WTC11 (cell line): ENCODE measurements around the gene DPYSL5. TPM values are rescaled to one million over a fixed set of nuclear protein-coding genes. Genes with fewer than 3 reads are reported as not detected.

Experiments
- ATAC-seq: fragments of 200-7000 bp; cut with Tn5 transposase; 2 replicates; pipeline ENCODE4 v1.10.0; 2021; ENCODE audit warnings: mild to moderate bottlenecking, moderate library complexity
- CTCF ChIA-PET: fragments of 300-600 bp; sonication (Branson Sonifier 250); formaldehyde crosslinking; loops from one replicate; lab custom pipeline; 2021; ENCODE audit warnings: antibody characterized with exemption; lab: Charles Lee
- POLR2A ChIA-PET: fragments of 350-600 bp; sonication (Branson Sonifier 250); formaldehyde crosslinking; loops from one replicate; lab custom pipeline; 2021; ENCODE audit warnings: antibody characterized with exemption; lab: Charles Lee
- DNase-seq: peaks from one replicate; pipeline ENCODE4 v3.0.0; 2021; ENCODE audit warnings: low spot score
- H3K27ac Mint-ChIP-seq: 2 replicates; pipeline ENCODE4 v1.8.0; 2021; ENCODE audit warnings: mixed read lengths
- H3K27me3 Mint-ChIP-seq: 2 replicates; pipeline ENCODE4 v1.8.0; 2021; ENCODE audit warnings: low read depth, mild to moderate bottlenecking, moderate library complexity, mixed read lengths
- H3K36me3 Mint-ChIP-seq: 2 replicates; pipeline ENCODE4 v1.8.0; 2021; ENCODE audit warnings: mixed read lengths
- H3K4me1 Mint-ChIP-seq: 2 replicates; pipeline ENCODE4 v1.8.0; 2022; ENCODE audit warnings: mixed read lengths
- H3K4me3 Mint-ChIP-seq: 2 replicates; pipeline ENCODE4 v1.8.0; 2021; ENCODE audit warnings: mild to moderate bottlenecking, moderate library complexity, mixed read lengths
- H3K9me3 Mint-ChIP-seq: 2 replicates; pipeline ENCODE4 v1.8.0; 2021; ENCODE audit warnings: mixed read lengths
- CREB1 ChIP-seq: sonication (generic); formaldehyde crosslinking; IDR thresholded peaks from 2 replicates; pipeline ENCODE4 v1.8.0; 2023; ENCODE audit warnings: mild to moderate bottlenecking, missing genetic modification reagents
- E2F1 ChIP-seq: sonication (generic); formaldehyde crosslinking; IDR thresholded peaks from 2 replicates; pipeline ENCODE4 v1.8.0; 2022; ENCODE audit warnings: mild to moderate bottlenecking, missing genetic modification reagents
- GRHL2 ChIP-seq: fragments of 250-450 bp; sonication (Bioruptor Pico); IDR thresholded peaks from 2 replicates; pipeline ENCODE4 v1.8.0; 2022; ENCODE audit warnings: mild to moderate bottlenecking, moderate library complexity; ENCODE audit not compliant: insufficient replicate concordance, severe bottlenecking
- GTF2I ChIP-seq: fragments of 250-450 bp; sonication (Bioruptor Pico); conservative IDR thresholded peaks from 2 replicates; pipeline ENCODE4 v1.4.0; 2021; ENCODE audit warnings: mild to moderate bottlenecking
- MAX ChIP-seq: sonication (generic); formaldehyde crosslinking; IDR thresholded peaks from 2 replicates; pipeline ENCODE4 v1.8.0; 2022; ENCODE audit warnings: mild to moderate bottlenecking, missing genetic modification reagents
- MLX ChIP-seq: sonication (generic); formaldehyde crosslinking; IDR thresholded peaks from 2 replicates; pipeline ENCODE4 v1.8.1; 2023; ENCODE audit warnings: mild to moderate bottlenecking, missing genetic modification reagents, moderate library complexity
- OVOL2 ChIP-seq: fragments of 250-450 bp; sonication (Bioruptor Pico); IDR thresholded peaks from 2 replicates; pipeline ENCODE4 v1.9.0; 2021; ENCODE audit warnings: mild to moderate bottlenecking, borderline replicate concordance
- PREB ChIP-seq: sonication (generic); formaldehyde crosslinking; IDR thresholded peaks from 2 replicates; pipeline ENCODE4 v1.8.1; 2022; ENCODE audit warnings: mild to moderate bottlenecking, missing genetic modification reagents, moderate library complexity, borderline replicate concordance
- SOX15 ChIP-seq: fragments of 250-450 bp; sonication (Bioruptor Pico); IDR thresholded peaks from 2 replicates; pipeline ENCODE4 v1.9.0; 2021; ENCODE audit warnings: mild to moderate bottlenecking
- SP1 ChIP-seq: sonication (generic); formaldehyde crosslinking; conservative IDR thresholded peaks from 2 replicates; pipeline ENCODE4 v1.8.1; 2022; ENCODE audit warnings: missing genetic modification reagents
- STAT6 ChIP-seq: sonication (generic); formaldehyde crosslinking; conservative IDR thresholded peaks from 2 replicates; pipeline ENCODE4 v1.8.1; 2023; ENCODE audit warnings: mild to moderate bottlenecking, low read depth, missing genetic modification reagents, moderate library complexity
- USF2 ChIP-seq: sonication (generic); formaldehyde crosslinking; IDR thresholded peaks from 2 replicates; pipeline ENCODE4 v1.8.1; 2023; ENCODE audit warnings: mild to moderate bottlenecking, missing genetic modification reagents, moderate library complexity
- ZNF281 ChIP-seq: sonication (generic); formaldehyde crosslinking; IDR thresholded peaks from 2 replicates; pipeline ENCODE4 v1.8.0; 2023; ENCODE audit warnings: mild to moderate bottlenecking, missing genetic modification reagents
- ZNF396 ChIP-seq: fragments of 250-450 bp; sonication (Bioruptor Pico); IDR thresholded peaks from 2 replicates; pipeline ENCODE4 v1.8.0; 2021; ENCODE audit warnings: mild to moderate bottlenecking, moderate library complexity, borderline replicate concordance
- ZSCAN18 ChIP-seq: fragments of 250-450 bp; sonication (Bioruptor Pico); IDR thresholded peaks from 2 replicates; pipeline ENCODE4 v2.1.2; 2022; ENCODE audit warnings: mild to moderate bottlenecking, moderate library complexity
- total RNA-seq: library from RNA; stranded (reverse); gene quantifications from 3 replicates; pipeline ENCODE4 v1.2.3, GENCODE V29; 2021

DPYSL5 gene
- total RNA-seq, 1 experiment from 2014 or later: 12.1 TPM

- TF ChIP-seq GRHL2 (CRISPR knock-in tag): no peak
- TF ChIP-seq SOX15 (CRISPR knock-in tag): no peak
- TF ChIP-seq CREB1: no peak
- no peak for TF ChIP-seq MAX (CRISPR knock-in tag)
- no peak for TF ChIP-seq ZNF281 (CRISPR knock-in tag)
- TF ChIP-seq, all 79 proteins: peak for 0
Observed at GRCh38 chr2:26948800-26949199, 100.9 kb downstream of the DPYSL5 start (continued).

- ChIA-PET CTCF (interaction anchor here (0.7 to 2.8 kb wide), 4 partner anchors 12 to 104 kb away, joined by 3 to 21 read pairs (median 10); no protein-coding TSS in a partner anchor), POLR2A (no interaction called here)
- no peak for DNase-seq
- H3K9me3 Mint-ChIP-seq: no peaks in the 10 kb centered on the region
- H3K27me3 Mint-ChIP-seq: no peaks in the 10 kb centered on the region
- TF ChIP-seq OVOL2 (CRISPR knock-in tag): no peak
- no peak for TF ChIP-seq SP1
- no peak for TF ChIP-seq ZSCAN18 (CRISPR knock-in tag)
- TF ChIP-seq E2F1 (CRISPR knock-in tag): no peak
- TF ChIP-seq SOX15 (CRISPR knock-in tag): no peak
- TF ChIP-seq ZNF396 (CRISPR knock-in tag): no peak
- TF ChIP-seq GTF2I (CRISPR knock-in tag): no peak
- TF ChIP-seq STAT6: no peak
- TF ChIP-seq PREB (CRISPR knock-in tag): no peak
- no peak for TF ChIP-seq MLX (CRISPR knock-in tag)
- no peak for TF ChIP-seq USF2 (CRISPR knock-in tag)
- H3K4me1 Mint-ChIP-seq: 0 out of 2 replicates have a peak, but pooled peaks cover 2% of the 10 kb centered on the region
- H3K36me3 Mint-ChIP-seq: no peaks in the 10 kb centered on the region
- H3K4me3 Mint-ChIP-seq: no peak overlapping the region
- no peak for ATAC-seq
- H3K27ac Mint-ChIP-seq: no peak overlapping the region
Observed at GRCh38 chr2:26950246-26950645, 102.3 kb downstream of the DPYSL5 start.
